ENCODE data around the gene TACC2.

Gene TACC2

GRCh38 chr10:122132331-122132755 lies 143.4 kb downstream of the TACC2 start:
- DNase-seq, result no peak
- no peaks in the 10 kb centered on the region for H3K4me1 ChIP-seq (ENCODE audit: control insufficient read depth, insufficient read depth, low read length, poor library complexity, severe bottlenecking)
- no peaks in the 10 kb centered on the region for H3K27me3 ChIP-seq (replicated peaks; ENCODE audit: control insufficient read depth, insufficient read depth, low read length, poor library complexity, severe bottlenecking)
- no peaks in the 10 kb centered on the region for H3K36me3 ChIP-seq (ENCODE audit: control insufficient read depth, insufficient read depth, low read length)
- H3K4me3 ChIP-seq (ENCODE audit: insufficient read depth, low read depth, low read length, poor library complexity, severe bottlenecking), result no peak overlapping the region
- H3K9me3 ChIP-seq (ENCODE audit: control insufficient read depth, low read length), result no peaks in the 10 kb centered on the region
- H3K27ac ChIP-seq (ENCODE audit: insufficient read depth, low read length, poor library complexity, severe bottlenecking), result no peak overlapping the region

- H3K4me1 ChIP-seq (ENCODE audit: control insufficient read depth, insufficient read depth, low read length, poor library complexity, severe bottlenecking), result no peaks in the 10 kb centered on the region
- no peaks in the 10 kb centered on the region for H3K9me3 ChIP-seq (ENCODE audit: control insufficient read depth, low read length)
- no peak for DNase-seq
- H3K27ac ChIP-seq (ENCODE audit: insufficient read depth, low read length, poor library complexity, severe bottlenecking), result no peak overlapping the region
- no peaks in the 10 kb centered on the region for H3K36me3 ChIP-seq (ENCODE audit: control insufficient read depth, insufficient read depth, low read length)
- no peaks in the 10 kb centered on the region for H3K27me3 ChIP-seq (replicated peaks; ENCODE audit: control insufficient read depth, insufficient read depth, low read length, poor library complexity, severe bottlenecking)
- H3K4me3 ChIP-seq (ENCODE audit: insufficient read depth, low read depth, low read length, poor library complexity, severe bottlenecking), result no peak overlapping the region
These were observed 144.1 kb downstream of the TACC2 start for GRCh38 chr10:122132882-122133565.

GRCh38 chr10:122135251-122136025 lies 146.5 kb downstream of the TACC2 start:
- H3K4me3 ChIP-seq (ENCODE audit: insufficient read depth, low read depth, low read length, poor library complexity, severe bottlenecking), result no peak overlapping the region
- H3K9me3 ChIP-seq (ENCODE audit: control insufficient read depth, low read length), result no peaks in the 10 kb centered on the region
- no peaks in the 10 kb centered on the region for H3K27me3 ChIP-seq (replicated peaks; ENCODE audit: control insufficient read depth, insufficient read depth, low read length, poor library complexity, severe bottlenecking)
- H3K36me3 ChIP-seq (ENCODE audit: control insufficient read depth, insufficient read depth, low read length), result no peaks in the 10 kb centered on the region
- no peaks in the 10 kb centered on the region for H3K4me1 ChIP-seq (ENCODE audit: control insufficient read depth, insufficient read depth, low read length, poor library complexity, severe bottlenecking)
- no peak overlapping the region for H3K27ac ChIP-seq (ENCODE audit: insufficient read depth, low read length, poor library complexity, severe bottlenecking)
- no peak for DNase-seq

GRCh38 chr10:122138831-122139625 lies 150.1 kb downstream of the TACC2 start:
- no peak for DNase-seq
- no peaks in the 10 kb centered on the region for H3K9me3 ChIP-seq (ENCODE audit: control insufficient read depth, low read length)
- H3K4me1 ChIP-seq (ENCODE audit: control insufficient read depth, insufficient read depth, low read length, poor library complexity, severe bottlenecking), result no peaks in the 10 kb centered on the region
- H3K27ac ChIP-seq (ENCODE audit: insufficient read depth, low read length, poor library complexity, severe bottlenecking), result no peak overlapping the region
- no peaks in the 10 kb centered on the region for H3K36me3 ChIP-seq (ENCODE audit: control insufficient read depth, insufficient read depth, low read length)
- no peaks in the 10 kb centered on the region for H3K27me3 ChIP-seq (replicated peaks; ENCODE audit: control insufficient read depth, insufficient read depth, low read length, poor library complexity, severe bottlenecking)
- H3K4me3 ChIP-seq (ENCODE audit: insufficient read depth, low read depth, low read length, poor library complexity, severe bottlenecking), result no peak overlapping the region

- Histone ChIP-seq H3K27me3 (replicated peaks; ENCODE audit: control insufficient read depth, insufficient read depth, low read length, poor library complexity, severe bottlenecking) (no peaks in the 10 kb centered on the region), H3K27ac (ENCODE audit: insufficient read depth, low read length, poor library complexity, severe bottlenecking) (no peak overlapping the region), H3K4me3 (ENCODE audit: insufficient read depth, low read depth, low read length, poor library complexity, severe bottlenecking) (no peak overlapping the region), H3K36me3 (ENCODE audit: control insufficient read depth, insufficient read depth, low read length) (no peaks in the 10 kb centered on the region), H3K4me1 (ENCODE audit: control insufficient read depth, insufficient read depth, low read length, poor library complexity, severe bottlenecking) (no peaks in the 10 kb centered on the region), H3K9me3 (ENCODE audit: control insufficient read depth, low read length) (no peaks in the 10 kb centered on the region)
- DNase-seq, result no peak
These were observed 150.7 kb downstream of the TACC2 start for GRCh38 chr10:122139627-122140170.

GRCh38 chr10:122140461-122140902 lies 151.5 kb downstream of the TACC2 start:
- Histone ChIP-seq H3K4me3 (ENCODE audit: insufficient read depth, low read depth, low read length, poor library complexity, severe bottlenecking) (no peak overlapping the region), H3K27ac (ENCODE audit: insufficient read depth, low read length, poor library complexity, severe bottlenecking) (no peak overlapping the region), H3K9me3 (ENCODE audit: control insufficient read depth, low read length) (no peaks in the 10 kb centered on the region), H3K36me3 (ENCODE audit: control insufficient read depth, insufficient read depth, low read length) (no peaks in the 10 kb centered on the region), H3K27me3 (replicated peaks; ENCODE audit: control insufficient read depth, insufficient read depth, low read length, poor library complexity, severe bottlenecking) (no peaks in the 10 kb centered on the region), H3K4me1 (ENCODE audit: control insufficient read depth, insufficient read depth, low read length, poor library complexity, severe bottlenecking) (no peaks in the 10 kb centered on the region)
- no peak for DNase-seq

- H3K27ac ChIP-seq (ENCODE audit: insufficient read depth, low read length, poor library complexity, severe bottlenecking), result no peak overlapping the region
These were observed 152.1 kb downstream of the TACC2 start for GRCh38 chr10:122140941-122141623.

GRCh38 chr10:122141821-122142640 lies 153.1 kb downstream of the TACC2 start:
- no peaks in the 10 kb centered on the region for H3K4me1 ChIP-seq (ENCODE audit: control insufficient read depth, insufficient read depth, low read length, poor library complexity, severe bottlenecking)
- H3K9me3 ChIP-seq (ENCODE audit: control insufficient read depth, low read length), result no peaks in the 10 kb centered on the region
- H3K36me3 ChIP-seq (ENCODE audit: control insufficient read depth, insufficient read depth, low read length), result no peaks in the 10 kb centered on the region
- no peak overlapping the region for H3K4me3 ChIP-seq (ENCODE audit: insufficient read depth, low read depth, low read length, poor library complexity, severe bottlenecking)
- no peak for DNase-seq
- H3K27me3 ChIP-seq (replicated peaks; ENCODE audit: control insufficient read depth, insufficient read depth, low read length, poor library complexity, severe bottlenecking), result no peaks in the 10 kb centered on the region
- H3K27ac ChIP-seq (ENCODE audit: insufficient read depth, low read length, poor library complexity, severe bottlenecking), result no peak overlapping the region

More at GRCh38 chr10:122140941-122141623, 152.1 kb downstream of the TACC2 start:
- Histone ChIP-seq H3K9me3 (ENCODE audit: control insufficient read depth, low read length) (no peaks in the 10 kb centered on the region), H3K4me3 (ENCODE audit: insufficient read depth, low read depth, low read length, poor library complexity, severe bottlenecking) (no peak overlapping the region), H3K36me3 (ENCODE audit: control insufficient read depth, insufficient read depth, low read length) (no peaks in the 10 kb centered on the region), H3K4me1 (ENCODE audit: control insufficient read depth, insufficient read depth, low read length, poor library complexity, severe bottlenecking) (no peaks in the 10 kb centered on the region), H3K27me3 (replicated peaks; ENCODE audit: control insufficient read depth, insufficient read depth, low read length, poor library complexity, severe bottlenecking) (no peaks in the 10 kb centered on the region)
- no peak for DNase-seq
